Tibial nerve (tissue), 3 donors: ENCODE data around the gene P2RX5.

ENCODE experiments used
- POLR2A ChIP-seq, 2 donors: fragments of 450-650 bp; IDR thresholded peaks; one replicate each; pipeline ENCODE4 v1.6.1; 2017; ENCODE audit warnings: antibody characterized with exemption in 2 of 2, mild to moderate bottlenecking in 2 of 2, moderate library complexity in 2 of 2
- TF ChIP-seq, protein P1 (sequence below), 5 experiments: fragments of 200-600 bp in 3 of 5; fragments of 450-650 bp in 2 of 5; sonication (generic) in 3 of 5; IDR thresholded peaks; one replicate each; pipeline ENCODE4 v1.5.1; 2016 to 2019; ENCODE audit warnings: antibody characterized with exemption in 5 of 5, mild to moderate bottlenecking in 3 of 5, moderate library complexity in 2 of 5

DNA sequence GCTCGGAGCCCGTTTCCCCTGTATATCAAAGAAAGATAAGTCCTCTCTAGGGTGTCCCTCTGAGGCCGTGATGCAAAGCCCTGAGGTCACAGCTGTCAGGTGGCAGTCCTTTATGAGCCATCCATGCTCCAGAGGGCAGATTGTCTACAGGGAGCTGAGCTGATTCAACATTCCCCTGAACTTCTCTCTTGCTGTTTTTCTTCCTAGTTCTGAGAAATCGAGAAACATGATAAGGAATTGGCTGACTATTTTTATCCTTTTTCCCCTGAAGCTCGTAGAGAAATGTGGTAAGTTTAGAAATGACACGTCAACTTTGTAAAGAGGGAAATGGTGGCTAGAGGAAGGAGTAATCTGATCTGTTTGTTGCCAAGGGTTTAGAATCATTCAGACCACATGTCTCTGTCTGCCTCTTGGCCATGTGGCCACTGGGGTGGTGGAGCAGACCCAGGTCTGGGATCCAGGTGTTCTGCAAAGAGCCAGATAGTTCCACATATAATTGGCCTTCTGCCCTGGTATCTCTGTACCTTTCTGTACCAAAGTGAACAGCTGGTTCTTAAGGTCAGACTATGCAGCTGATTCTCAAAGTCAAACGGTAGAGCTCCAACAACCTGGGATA, 55.9 kb downstream of the P2RX5 start:
- TF ChIP-seq, protein P1, sequence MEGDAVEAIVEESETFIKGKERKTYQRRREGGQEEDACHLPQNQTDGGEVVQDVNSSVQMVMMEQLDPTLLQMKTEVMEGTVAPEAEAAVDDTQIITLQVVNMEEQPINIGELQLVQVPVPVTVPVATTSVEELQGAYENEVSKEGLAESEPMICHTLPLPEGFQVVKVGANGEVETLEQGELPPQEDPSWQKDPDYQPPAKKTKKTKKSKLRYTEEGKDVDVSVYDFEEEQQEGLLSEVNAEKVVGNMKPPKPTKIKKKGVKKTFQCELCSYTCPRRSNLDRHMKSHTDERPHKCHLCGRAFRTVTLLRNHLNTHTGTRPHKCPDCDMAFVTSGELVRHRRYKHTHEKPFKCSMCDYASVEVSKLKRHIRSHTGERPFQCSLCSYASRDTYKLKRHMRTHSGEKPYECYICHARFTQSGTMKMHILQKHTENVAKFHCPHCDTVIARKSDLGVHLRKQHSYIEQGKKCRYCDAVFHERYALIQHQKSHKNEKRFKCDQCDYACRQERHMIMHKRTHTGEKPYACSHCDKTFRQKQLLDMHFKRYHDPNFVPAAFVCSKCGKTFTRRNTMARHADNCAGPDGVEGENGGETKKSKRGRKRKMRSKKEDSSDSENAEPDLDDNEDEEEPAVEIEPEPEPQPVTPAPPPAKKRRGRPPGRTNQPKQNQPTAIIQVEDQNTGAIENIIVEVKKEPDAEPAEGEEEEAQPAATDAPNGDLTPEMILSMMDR (IDR thresholded peaks at IDR 0.05), result no peak
- TF ChIP-seq POLR2A (IDR thresholded peaks at IDR 0.05), result no peak
